ENCODE results near the gene CCDC169. TPM values are rescaled to one million over a fixed set of nuclear protein-coding genes. Genes with fewer than 3 reads are reported as not detected.
"Not testable (repeated sequence)": the region's sequence is repeated elsewhere in the genome, so short reads cannot be mapped to it uniquely, and the experiment has no call there.

CCDC169 gene
- polyA plus RNA-seq, 1 experiment = 0.28 TPM

DNA sequence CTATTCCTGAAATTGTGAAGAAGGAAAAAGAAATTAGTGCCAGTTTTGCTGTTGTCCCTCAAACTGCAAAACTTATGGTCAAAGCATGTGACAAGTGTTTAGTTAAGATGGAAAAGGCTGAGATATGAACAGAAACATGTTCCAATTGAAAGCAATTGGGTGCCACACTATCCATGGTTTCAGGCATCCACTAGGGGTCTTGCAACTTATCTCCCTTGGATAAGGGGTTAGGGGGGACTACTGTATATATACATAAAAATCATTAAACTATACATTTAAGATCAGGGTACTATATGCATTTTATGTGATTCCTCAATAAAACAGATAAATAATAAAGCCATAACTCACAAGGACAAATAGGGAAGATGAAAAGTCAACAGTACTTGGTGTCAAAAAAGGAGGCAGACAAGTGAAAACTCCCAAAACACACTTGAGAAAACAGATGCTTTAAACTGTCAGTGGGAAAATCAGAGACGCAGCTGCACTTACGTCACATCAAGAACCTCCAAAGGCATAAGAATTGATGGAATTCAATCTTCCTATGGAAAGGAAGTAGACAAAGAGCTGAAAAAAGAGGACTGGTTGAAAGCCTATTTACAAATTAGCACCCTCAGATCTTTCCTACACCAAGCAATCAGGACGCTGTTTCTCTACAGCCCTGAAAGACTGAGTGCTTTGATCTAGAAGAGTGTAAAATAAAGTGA lies 40.5 kb upstream of the CCDC169 start:
- POLR2A ChIA-PET = no interaction called here
- no peak for DNase-seq (ENCODE audit: low read depth)

DNA sequence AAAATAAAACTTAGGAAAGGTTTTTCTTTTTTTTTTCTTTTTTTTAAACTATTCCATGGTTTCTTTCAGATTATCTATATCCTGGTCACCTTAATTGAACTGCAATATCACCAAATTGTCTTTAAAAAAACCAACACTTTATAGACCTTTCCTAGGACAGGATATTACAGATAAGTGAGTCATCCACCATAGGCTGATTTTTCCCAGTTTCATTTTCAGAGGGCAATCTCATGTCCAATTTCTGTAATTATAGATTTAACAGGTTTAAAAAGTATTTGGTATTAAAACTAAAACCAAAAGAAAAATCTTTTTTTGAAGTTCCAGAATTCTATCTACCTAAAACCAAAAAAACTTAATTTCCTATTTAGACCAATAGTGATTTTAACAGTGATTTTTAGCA lies 35.4 kb upstream of the CCDC169 start:
- no peaks in the 10 kb centered on the region for H3K27me3 ChIP-seq (ENCODE audit: control insufficient read depth, insufficient read depth, low read length)
- no peak overlapping the region for H3K4me3 ChIP-seq (ENCODE audit: low read depth, low read length)
- ChIA-PET POLR2A (no interaction called here), CTCF (no interaction called here)
- DNase-seq (ENCODE audit: low read depth) = no peak
- H3K36me3 ChIP-seq (ENCODE audit: control insufficient read depth, insufficient read depth, low read length) = peaks cover 5% of the 10 kb centered on the region
- TF ChIP-seq, protein P1, sequence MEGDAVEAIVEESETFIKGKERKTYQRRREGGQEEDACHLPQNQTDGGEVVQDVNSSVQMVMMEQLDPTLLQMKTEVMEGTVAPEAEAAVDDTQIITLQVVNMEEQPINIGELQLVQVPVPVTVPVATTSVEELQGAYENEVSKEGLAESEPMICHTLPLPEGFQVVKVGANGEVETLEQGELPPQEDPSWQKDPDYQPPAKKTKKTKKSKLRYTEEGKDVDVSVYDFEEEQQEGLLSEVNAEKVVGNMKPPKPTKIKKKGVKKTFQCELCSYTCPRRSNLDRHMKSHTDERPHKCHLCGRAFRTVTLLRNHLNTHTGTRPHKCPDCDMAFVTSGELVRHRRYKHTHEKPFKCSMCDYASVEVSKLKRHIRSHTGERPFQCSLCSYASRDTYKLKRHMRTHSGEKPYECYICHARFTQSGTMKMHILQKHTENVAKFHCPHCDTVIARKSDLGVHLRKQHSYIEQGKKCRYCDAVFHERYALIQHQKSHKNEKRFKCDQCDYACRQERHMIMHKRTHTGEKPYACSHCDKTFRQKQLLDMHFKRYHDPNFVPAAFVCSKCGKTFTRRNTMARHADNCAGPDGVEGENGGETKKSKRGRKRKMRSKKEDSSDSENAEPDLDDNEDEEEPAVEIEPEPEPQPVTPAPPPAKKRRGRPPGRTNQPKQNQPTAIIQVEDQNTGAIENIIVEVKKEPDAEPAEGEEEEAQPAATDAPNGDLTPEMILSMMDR (IDR thresholded peaks at IDR 0.05; ENCODE audit: insufficient read depth, low read depth, low read length) = no peak

More for the DNA sequence above, 40.5 kb upstream of the CCDC169 start:
- TF ChIP-seq, protein P1 (IDR thresholded peaks at IDR 0.05; ENCODE audit: insufficient read depth, low read depth, low read length) = no peak
- Histone ChIP-seq H3K36me3 (ENCODE audit: control insufficient read depth, insufficient read depth, low read length) (no peaks in the 10 kb centered on the region), H3K4me3 (ENCODE audit: low read depth, low read length) (no peak overlapping the region), H3K27me3 (ENCODE audit: control insufficient read depth, insufficient read depth, low read length) (no peaks in the 10 kb centered on the region)
- CTCF ChIA-PET = no interaction called here

DNA sequence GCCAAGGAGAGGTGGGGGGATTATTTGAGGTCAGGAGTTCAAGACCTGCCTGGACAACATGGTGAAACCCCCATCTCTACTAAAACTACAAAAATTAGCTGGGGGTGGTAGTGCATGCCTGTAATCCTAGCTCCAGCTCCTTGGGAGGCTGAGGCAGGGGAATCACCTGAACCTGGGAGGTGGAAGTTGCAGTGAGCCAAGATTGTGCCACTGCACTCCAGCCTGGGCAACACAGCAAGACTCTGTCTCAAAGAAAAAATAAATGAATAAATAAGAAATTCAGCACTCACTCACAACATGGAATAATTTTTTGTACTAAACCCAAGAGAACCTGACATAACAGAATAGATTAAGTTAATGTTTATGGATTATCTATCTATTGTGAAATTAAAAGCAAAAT lies 34.6 kb upstream of the CCDC169 start:
- CTCF ChIA-PET; H3K4me3 ChIP-seq (ENCODE audit: low read depth, low read length); POLR2A ChIA-PET; H3K36me3 ChIP-seq (ENCODE audit: control insufficient read depth, insufficient read depth, low read length); H3K27me3 ChIP-seq (ENCODE audit: control insufficient read depth, insufficient read depth, low read length); DNase-seq (ENCODE audit: low read depth): not testable (repeated sequence)

DNA sequence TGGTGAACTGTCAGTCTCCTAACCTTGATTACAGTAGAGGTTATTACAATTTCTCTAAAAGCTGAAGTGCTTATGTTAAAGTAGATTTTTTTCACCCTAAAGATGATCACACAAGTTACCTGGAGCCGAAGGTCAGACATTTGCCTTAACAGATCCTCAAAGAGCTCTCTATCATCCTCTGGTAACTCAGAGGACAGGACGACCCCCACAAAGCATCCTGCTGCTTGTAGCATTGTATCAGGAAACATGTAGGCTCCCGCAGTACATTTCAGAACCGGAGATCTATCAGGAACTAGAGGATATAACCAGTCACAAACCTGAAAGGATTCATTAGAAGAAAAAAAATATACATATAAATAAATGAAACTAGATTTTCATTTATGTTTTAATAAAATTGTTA lies 33.7 kb upstream of the CCDC169 start:
- peaks cover 8% of the 10 kb centered on the region for H3K36me3 ChIP-seq (ENCODE audit: control insufficient read depth, insufficient read depth, low read length)
- CTCF ChIA-PET = no interaction called here
- POLR2A ChIA-PET = no interaction called here
- DNase-seq (ENCODE audit: low read depth) = no peak
- no peaks in the 10 kb centered on the region for H3K27me3 ChIP-seq (ENCODE audit: control insufficient read depth, insufficient read depth, low read length)
- TF ChIP-seq, protein P1 (IDR thresholded peaks at IDR 0.05; ENCODE audit: insufficient read depth, low read depth, low read length) = no peak
- no peak overlapping the region for H3K4me3 ChIP-seq (ENCODE audit: low read depth, low read length)

DNA sequence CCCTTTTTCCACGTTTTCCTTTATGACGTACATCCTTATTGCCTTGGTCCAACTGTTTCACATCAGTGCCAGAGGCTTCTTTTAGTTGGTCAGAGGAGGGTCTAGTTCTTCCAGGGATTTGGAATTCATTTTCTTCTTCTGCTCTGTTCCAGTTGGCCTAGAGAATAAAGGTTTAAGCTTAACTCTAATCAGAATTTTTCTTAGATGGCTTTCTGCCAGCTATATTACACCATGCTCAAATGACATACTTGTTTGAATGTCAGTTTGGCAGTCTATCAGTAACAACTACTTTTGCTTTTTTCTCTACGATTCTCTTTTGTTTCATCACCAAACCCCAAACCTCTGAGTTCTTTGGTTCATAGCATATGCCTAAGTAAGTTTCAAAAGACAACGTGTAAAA lies 31.7 kb upstream of the CCDC169 start:
- POLR2A ChIA-PET = no interaction called here
- CTCF ChIA-PET = no interaction called here
- Histone ChIP-seq H3K4me3 (ENCODE audit: low read depth, low read length) (no peak overlapping the region), H3K27me3 (ENCODE audit: control insufficient read depth, insufficient read depth, low read length) (no peaks in the 10 kb centered on the region), H3K36me3 (ENCODE audit: control insufficient read depth, insufficient read depth, low read length) (peaks cover 9% of the 10 kb centered on the region)
- no peak for DNase-seq (ENCODE audit: low read depth)
- TF ChIP-seq, protein P1 (IDR thresholded peaks at IDR 0.05; ENCODE audit: insufficient read depth, low read depth, low read length) = no peak

DNA sequence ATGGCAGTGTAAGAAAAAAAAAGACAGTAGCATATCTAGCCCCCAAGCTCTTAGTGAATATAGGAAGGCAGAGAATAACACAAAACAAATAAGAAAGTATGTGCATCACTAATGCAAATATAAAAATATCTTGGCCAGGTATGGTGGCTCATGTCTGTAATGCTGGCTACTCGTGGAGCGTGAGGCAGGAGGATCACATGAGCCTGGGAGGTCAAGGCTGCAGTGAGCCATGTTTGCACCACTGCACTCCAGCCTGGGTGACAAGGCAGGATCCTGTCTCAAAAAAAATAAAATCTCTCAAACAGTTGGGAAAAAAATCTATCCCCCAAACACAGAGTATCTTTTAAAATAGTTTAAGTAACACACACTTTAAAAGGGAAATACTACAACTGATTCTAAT lies 31.2 kb upstream of the CCDC169 start:
- Histone ChIP-seq H3K4me3 (ENCODE audit: low read depth, low read length) (no peak overlapping the region), H3K27me3 (ENCODE audit: control insufficient read depth, insufficient read depth, low read length) (no peaks in the 10 kb centered on the region), H3K36me3 (ENCODE audit: control insufficient read depth, insufficient read depth, low read length) (peaks cover 9% of the 10 kb centered on the region)
- DNase-seq (ENCODE audit: low read depth) = no peak
- TF ChIP-seq, protein P1 (IDR thresholded peaks at IDR 0.05; ENCODE audit: insufficient read depth, low read depth, low read length) = no peak
- POLR2A ChIA-PET = no interaction called here
- CTCF ChIA-PET = no interaction called here
